GM12892 (cell line): ENCODE data around the gene HES1.

ENCODE experiments used
- POLR2A ChIP-seq: IDR thresholded peaks from 2 replicates; pipeline ENCODE4 v1.6.1; 2011; ENCODE audit warnings: low read depth, low read length, control low read depth
- POLR2AphosphoS5 ChIP-seq: IDR thresholded peaks from 2 replicates; pipeline ENCODE4 v1.6.1; 2011; ENCODE audit warnings: low read depth, low read length, control low read depth
- TAF1 ChIP-seq: IDR thresholded peaks from 2 replicates; pipeline ENCODE4 v1.6.1; 2011; ENCODE audit warnings: low read depth, mild to moderate bottlenecking, control low read depth, low read length, borderline replicate concordance

GRCh38 chr3:194183271-194183670 lies 47.3 kb downstream of the HES1 start:
- TF ChIP-seq POLR2AphosphoS5 (no peak), POLR2A (no peak), TAF1 (no peak)
